CD4-positive, alpha-beta T cell treated with Interleukin-10 for 1 hour (primary cell): Measurements from ENCODE around the gene ESYT2.
"Not testable (repeated sequence)": the region's sequence is repeated elsewhere in the genome, so short reads cannot be mapped to it uniquely, and the experiment has no call there.

Experiments
- DNase-seq: peaks from one replicate; pipeline ENCODE4 v3.0.0-alpha.2; 2020

ESYT2 gene, protein sequence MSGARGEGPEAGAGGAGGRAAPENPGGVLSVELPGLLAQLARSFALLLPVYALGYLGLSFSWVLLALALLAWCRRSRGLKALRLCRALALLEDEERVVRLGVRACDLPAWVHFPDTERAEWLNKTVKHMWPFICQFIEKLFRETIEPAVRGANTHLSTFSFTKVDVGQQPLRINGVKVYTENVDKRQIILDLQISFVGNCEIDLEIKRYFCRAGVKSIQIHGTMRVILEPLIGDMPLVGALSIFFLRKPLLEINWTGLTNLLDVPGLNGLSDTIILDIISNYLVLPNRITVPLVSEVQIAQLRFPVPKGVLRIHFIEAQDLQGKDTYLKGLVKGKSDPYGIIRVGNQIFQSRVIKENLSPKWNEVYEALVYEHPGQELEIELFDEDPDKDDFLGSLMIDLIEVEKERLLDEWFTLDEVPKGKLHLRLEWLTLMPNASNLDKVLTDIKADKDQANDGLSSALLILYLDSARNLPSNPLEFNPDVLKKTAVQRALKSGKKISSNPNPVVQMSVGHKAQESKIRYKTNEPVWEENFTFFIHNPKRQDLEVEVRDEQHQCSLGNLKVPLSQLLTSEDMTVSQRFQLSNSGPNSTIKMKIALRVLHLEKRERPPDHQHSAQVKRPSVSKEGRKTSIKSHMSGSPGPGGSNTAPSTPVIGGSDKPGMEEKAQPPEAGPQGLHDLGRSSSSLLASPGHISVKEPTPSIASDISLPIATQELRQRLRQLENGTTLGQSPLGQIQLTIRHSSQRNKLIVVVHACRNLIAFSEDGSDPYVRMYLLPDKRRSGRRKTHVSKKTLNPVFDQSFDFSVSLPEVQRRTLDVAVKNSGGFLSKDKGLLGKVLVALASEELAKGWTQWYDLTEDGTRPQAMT

DNA sequence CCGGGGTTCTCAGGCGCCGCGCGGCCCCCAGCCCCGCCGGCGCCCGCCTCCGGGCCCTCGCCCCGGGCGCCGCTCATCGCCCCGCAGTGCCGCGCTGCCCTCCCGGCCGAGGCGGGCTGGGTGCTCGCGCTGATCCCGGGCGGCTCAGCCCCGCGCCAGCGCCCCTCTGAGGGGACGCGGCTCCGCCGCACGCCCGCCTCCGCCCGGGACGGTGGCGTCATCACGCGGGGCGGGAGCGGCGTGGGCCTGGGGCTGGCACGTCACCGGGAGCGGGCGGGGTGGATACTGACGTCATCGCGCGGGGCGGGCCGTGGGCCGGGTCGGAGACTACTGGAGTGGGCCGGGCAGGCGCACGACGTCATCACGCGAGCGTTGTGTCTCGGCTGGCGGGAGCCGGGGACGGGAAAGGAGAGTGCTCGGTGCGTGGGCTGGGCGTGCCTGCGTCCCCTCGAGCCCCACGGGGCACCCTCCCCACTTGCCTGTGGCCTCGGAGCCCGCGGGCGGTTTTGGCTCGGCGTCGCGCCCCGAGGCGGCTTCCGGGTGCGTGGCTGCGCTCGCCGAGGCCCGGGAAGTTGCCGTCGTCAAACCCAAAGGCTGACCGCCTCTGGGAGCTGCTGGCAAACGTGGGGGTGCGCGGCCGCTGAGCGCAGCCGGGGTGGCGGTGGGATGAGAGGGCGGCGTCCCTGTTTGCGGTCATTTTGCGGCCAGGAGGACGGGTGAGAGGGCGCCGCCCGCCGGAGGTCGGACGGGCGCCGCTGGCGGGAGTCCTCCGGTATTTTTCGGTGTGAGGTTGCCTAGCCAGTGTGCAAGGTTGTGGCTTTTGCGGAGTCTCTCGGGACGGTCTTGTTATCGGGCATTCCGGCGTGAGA is at the start of gene ESYT2:
ESYT2 (minus strand) TSS at position 168 of the 869 bp plus-strand sequence; CDS start at position 77, 91 bp downstream.
- peak; percentile 99 for DNase-seq

DNA sequence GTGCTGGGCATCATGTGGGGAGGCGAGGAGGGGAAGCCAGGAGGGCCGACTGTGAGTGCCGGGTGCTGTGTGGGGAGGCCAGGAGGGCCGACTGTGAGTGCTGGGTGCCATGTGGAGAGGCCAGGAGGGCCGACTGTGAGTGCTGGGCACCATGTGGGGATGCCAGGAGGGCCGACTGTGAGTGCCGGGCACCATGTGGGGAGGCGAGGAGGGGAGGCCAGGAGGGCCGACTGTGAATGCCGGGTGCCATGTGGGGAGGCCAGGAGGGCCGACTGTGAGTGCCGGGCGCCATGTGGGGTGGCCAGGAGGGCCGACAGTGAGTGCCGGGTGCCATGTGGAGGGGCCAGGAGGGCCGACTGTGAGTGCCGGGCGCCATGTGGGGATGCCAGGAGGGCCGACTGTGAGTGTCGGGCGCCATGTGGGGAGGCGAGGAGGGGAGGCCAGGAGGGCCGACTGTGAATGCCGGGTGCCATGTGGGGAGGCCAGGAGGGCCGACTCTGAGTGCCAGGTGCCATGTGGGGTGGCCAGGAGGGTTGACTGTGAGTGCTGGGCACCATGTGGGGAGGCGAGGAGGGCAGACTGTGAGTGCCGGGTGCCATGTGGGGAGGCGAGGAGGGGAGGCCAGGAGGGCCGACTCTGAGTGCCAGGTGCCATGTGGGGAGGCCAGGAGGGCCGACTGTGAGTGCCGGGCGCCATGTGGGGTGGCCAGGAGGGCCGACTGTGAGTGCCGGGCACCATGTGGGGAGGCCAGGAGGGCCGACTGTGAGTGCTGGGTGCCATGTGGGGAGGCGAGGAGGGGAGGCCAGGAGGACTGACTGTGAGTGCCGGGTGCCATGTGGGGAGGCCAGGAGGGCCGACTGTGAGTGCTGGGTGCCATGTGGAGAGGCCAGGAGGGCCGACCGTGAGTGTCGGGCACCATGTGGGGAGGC is 49.1 kb upstream of the ESYT2 start:
- DNase-seq: not testable (repeated sequence)

DNA sequence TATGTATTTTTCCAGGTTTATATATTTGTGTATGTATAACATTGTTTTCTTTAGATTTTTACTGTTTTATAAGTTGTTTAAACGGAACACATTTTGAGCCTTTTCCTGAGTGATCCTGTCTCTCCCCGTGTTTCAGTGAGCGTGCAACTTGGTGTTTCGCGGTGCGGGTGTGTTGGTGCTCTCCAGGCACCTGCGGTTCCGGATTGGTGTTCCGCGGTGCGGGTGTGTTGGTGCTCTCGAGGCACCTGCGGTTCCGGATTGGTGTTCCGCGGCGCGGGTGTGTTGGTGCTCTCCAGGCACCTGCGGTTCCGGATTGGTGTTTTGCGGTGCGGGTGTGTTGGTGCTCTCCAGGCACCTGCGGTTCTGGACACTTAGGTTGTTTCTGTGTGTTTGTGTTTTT is 47.7 kb upstream of the ESYT2 start:
- no peak for DNase-seq

DNA sequence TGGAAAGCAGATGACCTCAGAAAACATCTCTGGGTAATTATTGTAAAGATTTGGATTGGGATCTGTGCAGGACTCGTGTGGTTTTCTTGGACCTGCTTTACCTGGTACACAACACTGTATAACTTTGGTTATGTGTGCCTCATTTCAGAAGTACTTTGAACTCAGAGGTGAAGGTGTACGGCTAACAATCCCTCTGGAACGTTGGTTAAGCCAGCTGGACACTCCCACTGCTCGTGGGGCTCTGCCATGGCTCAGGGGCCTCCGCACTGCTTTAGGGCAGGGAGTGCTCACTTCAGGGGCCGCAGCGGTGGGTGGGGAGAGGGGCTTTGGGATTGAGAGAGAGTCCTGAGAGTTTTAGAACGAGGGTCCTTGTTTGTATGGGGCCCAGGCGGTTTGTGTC is 40.6 kb upstream of the ESYT2 start:
- DNase-seq: no peak

DNA sequence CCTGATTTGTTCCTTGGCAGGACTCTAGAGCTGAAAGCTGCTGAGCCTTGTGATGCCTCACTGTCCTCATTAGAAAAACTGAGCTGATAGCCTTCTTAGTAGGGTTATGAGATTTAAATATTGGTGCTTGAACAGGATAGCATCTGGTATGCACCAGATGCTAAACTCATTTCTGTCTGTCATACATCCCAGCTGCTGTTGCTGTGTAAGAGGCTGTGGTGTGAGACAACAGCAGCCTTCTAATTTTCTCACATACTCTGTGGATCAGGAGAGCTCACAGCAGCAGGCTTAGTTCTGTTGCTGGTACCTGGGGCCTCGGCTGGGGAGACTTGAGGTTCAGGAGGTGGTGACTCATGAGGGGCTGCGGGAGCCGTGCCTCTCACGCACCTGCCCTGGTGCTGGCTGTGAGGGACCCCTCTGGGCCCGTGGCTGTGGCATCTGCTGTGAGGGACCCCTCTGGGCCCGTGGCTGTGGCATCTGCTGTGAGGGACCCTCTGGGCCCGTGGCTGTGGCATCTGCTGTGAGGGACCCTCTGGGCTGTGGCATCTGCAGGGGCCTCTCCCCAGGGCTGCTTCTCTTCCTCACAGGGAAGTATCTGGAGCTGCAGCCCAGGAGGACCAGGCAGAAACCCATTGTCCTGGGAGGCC is 39.6 kb upstream of the ESYT2 start:
- DNase-seq: no peak

DNA sequence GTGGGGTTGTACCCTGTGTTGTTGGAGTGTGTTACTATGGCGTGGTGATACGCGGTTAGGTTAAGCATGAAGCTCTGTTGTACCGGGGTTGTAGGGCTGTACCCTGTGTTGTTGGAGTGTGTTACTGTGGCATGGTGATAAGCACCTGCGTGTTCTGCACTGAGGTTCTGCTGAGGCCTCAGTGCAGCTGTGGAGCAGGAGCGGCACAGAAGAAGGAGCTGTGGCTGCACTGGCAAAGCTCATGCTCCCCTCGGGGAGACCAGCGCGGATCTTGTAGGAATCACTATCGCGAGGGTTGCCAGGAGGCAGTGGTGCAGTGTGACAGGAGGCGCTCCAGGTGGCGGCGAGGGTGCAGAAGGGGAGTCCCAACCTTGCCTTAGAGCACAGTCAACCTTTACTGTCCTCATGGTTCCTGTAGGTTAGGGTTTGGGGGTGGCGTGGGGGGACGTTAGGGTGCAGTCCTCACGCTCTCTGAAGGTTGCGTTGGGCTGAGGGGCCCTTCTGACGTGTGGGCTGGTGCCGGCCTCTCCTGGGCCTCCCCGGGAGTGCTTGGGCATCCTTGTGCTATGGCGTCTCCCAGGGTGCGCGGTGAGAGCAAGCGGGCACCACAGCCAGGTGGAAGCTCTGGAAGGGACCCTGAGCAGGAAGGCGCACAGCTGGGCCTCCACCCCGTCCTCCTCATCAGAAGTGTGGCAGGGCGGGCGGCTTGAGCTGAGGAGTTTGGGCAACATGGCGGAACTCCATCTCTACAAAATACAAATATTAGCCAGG is 38.1 kb upstream of the ESYT2 start:
- no peak for DNase-seq

DNA sequence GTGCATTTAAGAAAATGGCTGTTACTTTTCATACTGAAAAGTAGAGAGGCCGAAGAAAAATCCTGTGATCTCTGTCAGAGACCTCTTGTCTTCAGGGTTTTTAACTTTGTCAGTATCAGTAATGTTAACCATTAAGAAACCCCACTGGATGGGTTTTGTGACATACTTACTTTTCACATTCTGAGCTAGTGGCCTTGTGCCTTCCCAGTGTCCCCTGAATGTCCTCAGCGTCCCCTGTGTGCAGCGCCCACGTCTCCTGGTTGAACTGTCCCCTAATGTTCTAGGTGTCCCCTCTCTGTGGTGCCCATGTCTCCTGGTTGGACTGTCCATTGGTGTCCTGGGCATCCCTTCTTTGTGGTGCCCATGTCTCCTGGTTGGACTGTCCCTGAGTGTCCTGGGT is 36.7 kb upstream of the ESYT2 start:
- no peak for DNase-seq

DNA sequence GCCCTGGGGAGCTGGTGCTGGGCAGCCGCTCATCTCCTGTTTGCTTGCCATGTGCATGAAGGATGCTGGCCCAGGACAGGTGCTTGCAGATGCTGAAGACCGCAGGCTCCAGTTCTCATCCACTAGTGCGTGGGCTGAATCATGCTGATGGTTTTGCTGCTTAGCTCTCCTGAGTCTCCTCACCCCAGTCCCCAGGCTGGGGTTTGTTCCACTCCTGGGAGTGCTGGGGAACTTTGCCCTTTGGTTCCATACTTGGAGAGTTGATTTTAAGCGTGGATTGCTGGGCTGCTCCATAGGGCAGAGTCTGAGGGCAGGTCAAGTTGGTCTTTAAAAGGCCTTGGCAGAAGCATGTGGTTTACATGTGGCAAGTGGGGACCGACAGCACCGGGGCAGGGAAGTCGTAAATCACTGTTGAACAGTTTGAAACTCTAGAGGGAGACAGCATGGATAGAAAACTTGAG is 36.2 kb upstream of the ESYT2 start:
- no peak for DNase-seq

DNA sequence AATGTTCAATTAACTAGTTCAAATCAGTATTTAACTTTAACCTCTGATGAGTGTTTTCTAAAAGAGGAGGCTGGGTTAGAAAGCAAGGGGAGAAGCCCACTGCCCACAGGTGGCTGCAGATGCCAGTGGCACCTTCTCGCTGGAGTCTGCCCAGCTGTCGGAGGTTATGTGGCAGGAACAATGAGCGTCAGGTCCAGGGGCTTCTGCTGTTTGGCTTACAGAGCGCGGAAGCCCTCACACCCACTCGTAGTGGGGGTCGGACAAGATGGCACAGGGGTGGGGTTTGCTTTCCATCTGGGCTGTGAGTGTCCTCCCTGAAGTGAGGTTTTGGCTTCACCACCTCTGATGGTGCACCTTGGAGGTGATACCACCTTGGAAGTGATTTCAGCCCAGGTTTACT is 35.5 kb upstream of the ESYT2 start:
- no peak for DNase-seq

DNA sequence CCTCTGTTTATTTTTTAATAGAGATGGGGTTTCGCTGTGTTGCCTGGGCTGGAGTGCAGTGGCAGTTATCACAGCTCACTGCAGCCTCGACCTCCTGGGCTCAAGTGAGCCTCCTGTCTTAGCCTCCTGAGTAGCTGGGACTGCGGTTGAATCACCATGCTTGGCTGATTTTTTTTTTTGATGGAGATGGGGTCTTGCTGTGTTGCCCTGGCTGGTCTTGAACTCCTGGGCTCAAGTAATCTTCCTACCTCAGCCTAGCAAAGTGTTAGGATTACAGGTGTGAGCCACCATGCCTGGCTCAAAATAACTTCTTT is 35.2 kb upstream of the ESYT2 start:
- DNase-seq: no peak

DNA sequence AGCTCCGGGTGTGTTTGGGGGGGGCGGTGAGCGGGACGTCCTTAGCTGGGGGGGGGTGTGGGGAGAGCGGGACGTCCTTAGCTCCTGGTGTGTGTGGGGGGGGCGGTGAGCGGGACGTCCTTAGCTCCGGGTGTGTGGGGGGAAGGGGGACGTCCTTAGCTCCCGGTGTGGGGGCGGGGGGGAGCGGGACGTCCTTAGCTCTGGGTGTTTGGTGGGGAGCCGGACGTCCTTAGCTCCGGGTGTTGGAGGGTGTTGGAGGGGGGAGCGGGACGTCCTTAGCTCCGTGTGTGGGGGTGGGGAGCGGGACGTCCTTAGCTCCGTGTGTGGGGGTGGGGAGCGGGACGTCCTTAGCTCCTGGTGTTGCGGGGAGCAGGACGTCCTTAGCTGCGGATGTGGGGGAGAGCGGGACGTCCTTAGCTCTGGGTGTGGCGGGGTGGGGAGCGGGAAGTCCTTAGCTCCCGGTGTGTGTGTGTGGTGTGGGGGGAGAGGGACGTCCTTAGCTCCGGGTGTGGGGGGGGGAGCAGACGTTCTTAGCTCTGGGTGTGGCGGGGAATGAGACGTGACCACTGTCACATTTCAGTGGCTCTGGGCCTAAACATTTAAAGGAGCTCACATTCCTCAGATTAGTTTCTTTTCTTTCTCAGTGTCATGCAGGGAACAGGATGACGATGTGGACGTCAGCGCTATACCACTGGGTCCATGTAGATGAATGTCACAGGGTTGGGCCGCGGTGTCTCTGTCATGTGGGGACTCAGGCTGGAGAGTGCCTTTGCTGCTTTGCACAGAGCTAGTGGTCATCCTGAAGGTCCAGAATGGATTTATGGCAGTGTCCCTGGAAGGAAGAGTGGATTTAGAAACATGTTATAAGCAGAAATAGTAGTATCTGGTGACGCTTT is 34.5 kb upstream of the ESYT2 start:
- peak; percentile 27 for DNase-seq

DNA sequence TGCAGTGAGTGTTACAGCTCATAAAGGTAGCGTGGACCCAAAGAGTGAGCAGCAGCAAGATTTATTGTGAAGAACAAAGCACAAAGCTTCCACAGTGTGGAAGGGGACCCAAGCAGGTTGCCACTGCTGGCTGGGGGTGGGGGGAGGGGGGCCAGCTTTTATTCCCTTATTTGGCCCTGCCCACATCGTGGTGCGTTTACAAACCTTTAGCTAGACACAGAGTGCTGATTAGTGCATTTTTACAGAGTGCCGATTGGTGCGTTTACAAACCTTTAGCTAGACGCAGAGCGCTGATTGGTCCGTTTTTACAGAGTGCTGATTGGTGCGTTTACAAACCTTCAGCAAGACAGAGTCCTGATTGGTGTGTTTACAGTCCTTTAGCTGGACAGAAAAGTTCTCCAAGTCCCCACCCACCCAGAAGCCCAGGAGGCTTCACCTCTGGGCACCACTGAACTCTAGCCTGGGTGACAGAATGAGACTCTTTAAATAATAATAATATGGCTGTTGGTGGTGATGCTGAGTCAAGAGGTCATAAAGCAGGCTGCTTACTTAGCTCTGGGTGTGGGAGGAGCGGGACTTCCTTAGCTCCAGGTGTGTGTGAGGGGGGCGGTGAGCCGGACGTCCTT is 33.8 kb upstream of the ESYT2 start:
- peak; percentile 34 for DNase-seq

DNA sequence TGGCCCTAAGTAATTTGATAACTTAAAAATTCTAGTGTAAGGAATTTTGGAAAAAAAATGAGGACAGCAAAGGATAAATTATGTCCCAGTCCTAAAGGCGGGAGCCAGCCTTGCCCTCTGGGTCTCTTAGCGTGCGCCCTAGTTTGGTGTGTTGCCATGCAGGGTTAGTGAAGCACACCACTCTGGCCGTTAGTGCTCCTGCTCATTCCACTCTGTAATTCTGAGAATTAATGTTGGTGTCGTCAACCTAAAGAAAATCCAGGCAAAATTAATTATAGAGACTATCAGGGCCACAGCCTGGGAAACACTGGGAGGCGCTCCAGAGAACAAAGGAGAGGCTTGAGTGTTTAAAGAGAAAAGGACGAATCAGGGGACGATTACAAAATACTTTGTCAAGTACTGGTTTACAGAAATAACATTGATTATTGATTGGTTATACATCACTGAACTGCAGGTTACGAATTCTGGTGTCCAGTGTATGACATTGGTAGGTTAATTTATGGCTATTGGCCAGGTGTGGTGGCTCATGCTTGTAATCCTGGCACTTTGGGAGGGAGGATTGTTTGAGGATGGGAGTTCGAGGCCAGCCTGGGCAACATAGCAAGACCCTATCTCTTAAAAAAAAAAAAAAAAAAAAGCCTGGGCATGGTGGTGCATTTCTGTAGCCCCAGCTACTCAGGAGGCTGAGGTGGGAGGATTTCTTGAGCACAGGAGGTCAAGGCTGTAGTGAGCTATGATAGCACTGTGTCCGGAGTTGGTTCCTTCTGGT is 32.8 kb upstream of the ESYT2 start:
- DNase-seq: no peak

DNA sequence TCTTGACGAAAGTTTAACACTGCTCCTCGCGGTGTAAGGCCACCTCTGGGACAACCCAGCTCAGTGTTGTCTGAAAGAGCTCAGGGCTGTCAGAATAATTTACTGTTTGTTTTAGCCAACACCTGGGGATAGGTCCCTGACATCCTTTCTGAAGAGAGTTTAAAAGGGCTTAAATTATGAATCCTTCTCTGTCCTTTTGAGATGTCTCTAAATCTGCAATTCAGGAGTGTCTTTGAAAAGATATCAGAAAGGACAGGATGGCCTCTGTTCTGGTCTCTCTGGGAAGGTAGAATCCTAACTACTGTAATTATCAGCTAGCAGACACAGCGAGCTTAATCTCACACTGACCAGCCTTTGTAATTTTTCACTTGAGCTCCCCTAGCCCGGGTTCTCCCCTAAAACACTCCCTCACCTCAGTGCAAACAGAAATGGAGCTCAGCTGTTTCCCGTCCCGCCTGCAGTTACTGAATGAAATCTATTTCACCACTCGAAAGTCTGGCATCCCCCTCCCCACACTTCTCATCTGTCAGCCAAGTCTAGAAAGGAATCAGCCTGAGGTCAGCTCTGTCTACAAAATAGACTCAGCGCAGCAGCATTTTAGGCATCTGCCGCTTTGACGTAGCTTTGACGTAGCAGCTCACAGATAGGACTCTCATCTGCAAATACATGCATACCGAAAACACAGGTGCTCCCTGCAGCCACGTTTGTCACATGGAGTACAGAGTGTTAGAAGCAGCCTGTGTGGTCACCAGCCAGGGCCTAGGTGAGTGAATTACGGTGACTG is 31.9 kb upstream of the ESYT2 start:
- no peak for DNase-seq

DNA sequence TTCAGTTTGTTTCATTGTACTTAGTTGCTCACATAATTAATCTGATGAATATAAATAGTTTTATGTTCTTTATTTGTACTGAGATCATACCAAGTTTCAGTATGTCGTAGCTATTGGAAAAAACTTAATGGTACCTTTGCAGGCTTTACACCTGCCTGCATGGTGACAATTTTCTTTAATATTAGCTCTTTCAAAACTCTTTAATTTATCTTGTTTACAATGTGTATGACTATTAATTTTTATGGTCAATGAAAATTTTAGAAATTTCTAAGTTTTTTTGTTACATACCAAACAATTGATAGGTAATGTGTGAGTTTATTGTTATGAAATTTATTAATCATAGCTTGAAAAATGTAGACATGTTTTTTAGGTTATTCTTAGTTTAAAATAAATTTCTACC is 31.1 kb upstream of the ESYT2 start:
- no peak for DNase-seq

DNA sequence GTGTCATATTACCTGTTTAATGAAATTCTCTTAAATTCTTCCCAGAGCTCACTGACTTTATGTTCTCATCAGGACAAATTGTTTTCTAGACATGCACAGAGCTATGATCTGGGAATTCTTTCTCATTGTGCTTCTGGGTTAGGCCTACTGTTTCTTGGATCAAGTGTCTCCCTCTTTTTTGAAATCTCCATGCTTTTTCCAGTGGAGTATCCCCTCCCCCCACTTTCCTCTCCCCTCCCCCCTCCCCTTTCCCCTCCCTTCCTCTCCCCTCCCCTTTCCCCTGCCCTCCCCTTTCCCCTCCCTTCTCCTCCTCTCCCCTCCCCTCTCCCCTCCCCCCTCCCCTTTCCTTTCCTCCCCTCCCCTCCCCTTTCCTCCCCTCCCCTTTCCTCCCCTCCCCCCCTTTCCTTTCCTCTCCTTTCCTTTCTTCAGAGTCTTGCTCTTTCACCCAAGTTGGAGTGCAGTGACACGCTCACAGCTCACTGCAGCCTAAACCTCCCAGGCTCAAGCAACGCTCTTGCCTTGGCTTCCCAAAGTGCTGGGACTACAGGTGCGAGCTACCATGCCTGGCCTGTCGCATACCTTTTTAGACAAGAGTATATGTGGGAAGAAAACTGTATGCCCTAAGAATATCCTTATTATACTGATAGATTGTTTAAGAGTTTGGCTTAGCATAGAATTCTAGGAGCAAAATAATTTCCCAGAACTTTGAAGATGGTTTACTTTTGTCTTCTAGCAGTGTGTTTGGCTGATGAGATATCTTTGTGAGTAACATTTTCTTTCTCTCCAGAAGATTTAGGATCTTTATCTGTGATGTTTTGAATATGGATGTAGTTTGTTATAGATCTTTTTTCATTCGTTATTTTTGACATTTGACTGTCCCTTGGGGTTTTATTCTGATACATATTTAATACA is 29.5 kb upstream of the ESYT2 start:
- DNase-seq: no peak
